Astrocyte (in vitro differentiated cells and primary cell): ENCODE measurements around the gene SUN5. TPM values are rescaled to one million over a fixed set of nuclear protein-coding genes. Genes with fewer than 3 reads are reported as not detected.
"Not testable (repeated sequence)": the region's sequence is repeated elsewhere in the genome, so short reads cannot be mapped to it uniquely, and the experiment has no call there.

ENCODE experiments used
- DNase-seq: peaks from one replicate; pipeline ENCODE4 v3.0.0-alpha.2; 2010; ENCODE audit warnings: low read depth
- FAIRE-seq: peaks from 2 replicates; lab custom pipeline; 2011; peaks lifted over from hg19 to GRCh38; lab: Jason Lieb, UNC
- H2AFZ ChIP-seq: 2 replicates; pipeline ENCODE4 v1.6.0; 2012; ENCODE audit warnings: low read depth, low read length, inconsistent platforms
- H3K27ac ChIP-seq: 2 replicates; pipeline ENCODE4 v1.5.1; 2011; ENCODE audit warnings: low read depth, low read length, inconsistent platforms
- H3K27me3 ChIP-seq: 2 replicates; pipeline ENCODE4 v1.6.0; 2011; ENCODE audit warnings: low read length, inconsistent platforms; ENCODE audit not compliant: insufficient read depth
- H3K36me3 ChIP-seq: 2 replicates; pipeline ENCODE4 v1.5.1; 2011; ENCODE audit warnings: low read length, inconsistent platforms; ENCODE audit not compliant: insufficient read depth
- H3K4me1 ChIP-seq: 2 replicates; pipeline ENCODE4 v1.5.1; 2011; ENCODE audit warnings: low read length, inconsistent platforms; ENCODE audit not compliant: insufficient read depth
- H3K4me2 ChIP-seq: 2 replicates; pipeline ENCODE4 v1.6.0; 2012; ENCODE audit warnings: low read length, inconsistent platforms
- H3K4me3 ChIP-seq: 2 replicates; pipeline ENCODE4 v1.5.1; 2011; ENCODE audit warnings: low read depth, mild to moderate bottlenecking, low read length, inconsistent platforms; ENCODE audit not compliant: insufficient read depth
- H3K79me2 ChIP-seq: 2 replicates; pipeline ENCODE4 v1.6.0; 2012; ENCODE audit warnings: mild to moderate bottlenecking, low read length, inconsistent platforms; ENCODE audit not compliant: insufficient read depth
- H3K9ac ChIP-seq: 2 replicates; pipeline ENCODE4 v1.6.0; 2012; ENCODE audit warnings: mild to moderate bottlenecking, low read length, inconsistent platforms
- H3K9me3 ChIP-seq: 2 replicates; pipeline ENCODE4 v1.5.1; 2012; ENCODE audit warnings: low read depth, mild to moderate bottlenecking, low read length, inconsistent platforms; ENCODE audit not compliant: insufficient read depth
- H4K20me1 ChIP-seq: 2 replicates; pipeline ENCODE4 v1.6.0; 2012; ENCODE audit warnings: low read length, inconsistent platforms; ENCODE audit not compliant: insufficient read depth
- H3K27ac Mint-ChIP-seq: one replicate; pipeline ENCODE4 v1.8.0; 2021; ENCODE audit warnings: mild to moderate bottlenecking, mixed read lengths; ENCODE audit not compliant: unreplicated experiment
- H3K27me3 Mint-ChIP-seq: one replicate; pipeline ENCODE4 v1.8.0; 2021; ENCODE audit warnings: low read depth, mixed read lengths; ENCODE audit not compliant: unreplicated experiment
- H3K36me3 Mint-ChIP-seq: one replicate; pipeline ENCODE4 v1.8.0; 2021; ENCODE audit warnings: low read depth, mixed read lengths; ENCODE audit not compliant: unreplicated experiment
- H3K4me1 Mint-ChIP-seq: one replicate; pipeline ENCODE4 v1.8.0; 2021; ENCODE audit warnings: low read depth, mixed read lengths; ENCODE audit not compliant: unreplicated experiment
- H3K4me3 Mint-ChIP-seq: one replicate; pipeline ENCODE4 v1.8.0; 2021; ENCODE audit warnings: mild to moderate bottlenecking, moderate library complexity, mixed read lengths; ENCODE audit not compliant: unreplicated experiment
- H3K9me3 Mint-ChIP-seq: one replicate; pipeline ENCODE4 v1.8.0; 2021; ENCODE audit warnings: mild to moderate bottlenecking, mixed read lengths; ENCODE audit not compliant: unreplicated experiment
- EZH2 ChIP-seq: IDR thresholded peaks from 2 replicates; pipeline ENCODE4 v1.6.1; 2012; ENCODE audit warnings: mild to moderate bottlenecking, low read length, inconsistent platforms; ENCODE audit not compliant: insufficient read depth
- total RNA-seq: library from RNA; stranded (reverse); gene quantifications from 2 replicates; pipeline ENCODE4 v1.2.1, GENCODE V29; 2021
- TF ChIP-seq, protein P1 (sequence below): IDR thresholded peaks from 2 replicates; pipeline ENCODE4 v1.5.1; 2011; ENCODE audit warnings: low read depth, mild to moderate bottlenecking, inconsistent platforms, low read length, moderate library complexity; ENCODE audit not compliant: insufficient read depth

Gene SUN5
- total RNA-seq, 1 donor from 2014 or later, result not detected

DNA sequence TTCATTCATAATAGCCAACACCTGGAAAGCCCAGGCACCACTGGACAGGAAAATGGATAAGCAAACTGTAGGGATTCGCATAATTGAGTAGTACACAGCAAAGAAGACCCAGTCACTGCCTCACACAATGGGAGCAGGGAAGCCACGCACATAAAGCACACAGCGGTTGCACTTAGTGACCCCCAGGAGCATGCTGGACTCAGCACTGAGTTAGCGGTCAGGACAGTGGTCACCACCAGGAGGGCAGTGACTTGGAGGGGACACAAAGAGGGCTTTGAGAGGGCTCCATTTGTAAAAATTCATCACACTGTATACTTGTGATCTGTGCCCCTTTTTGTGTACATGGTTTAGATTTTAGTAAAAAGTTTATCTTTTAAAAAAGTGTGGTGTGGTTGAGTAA is 47.1 kb upstream of the SUN5 start:
- Histone ChIP-seq H3K4me3 (no peak overlapping the region), H4K20me1 (no peaks in the 10 kb centered on the region), H3K4me2 (no peak overlapping the region), H3K4me1 (no peaks in the 10 kb centered on the region), H2AFZ (no peak overlapping the region), H3K36me3 (no peaks in the 10 kb centered on the region), H3K9me3 (no peaks in the 10 kb centered on the region), H3K9ac (no peak overlapping the region), H3K27ac (no peak overlapping the region), H3K79me2 (no peaks in the 10 kb centered on the region), H3K27me3 (no peaks in the 10 kb centered on the region)
- no peak for TF ChIP-seq EZH2
- TF ChIP-seq, protein P1, sequence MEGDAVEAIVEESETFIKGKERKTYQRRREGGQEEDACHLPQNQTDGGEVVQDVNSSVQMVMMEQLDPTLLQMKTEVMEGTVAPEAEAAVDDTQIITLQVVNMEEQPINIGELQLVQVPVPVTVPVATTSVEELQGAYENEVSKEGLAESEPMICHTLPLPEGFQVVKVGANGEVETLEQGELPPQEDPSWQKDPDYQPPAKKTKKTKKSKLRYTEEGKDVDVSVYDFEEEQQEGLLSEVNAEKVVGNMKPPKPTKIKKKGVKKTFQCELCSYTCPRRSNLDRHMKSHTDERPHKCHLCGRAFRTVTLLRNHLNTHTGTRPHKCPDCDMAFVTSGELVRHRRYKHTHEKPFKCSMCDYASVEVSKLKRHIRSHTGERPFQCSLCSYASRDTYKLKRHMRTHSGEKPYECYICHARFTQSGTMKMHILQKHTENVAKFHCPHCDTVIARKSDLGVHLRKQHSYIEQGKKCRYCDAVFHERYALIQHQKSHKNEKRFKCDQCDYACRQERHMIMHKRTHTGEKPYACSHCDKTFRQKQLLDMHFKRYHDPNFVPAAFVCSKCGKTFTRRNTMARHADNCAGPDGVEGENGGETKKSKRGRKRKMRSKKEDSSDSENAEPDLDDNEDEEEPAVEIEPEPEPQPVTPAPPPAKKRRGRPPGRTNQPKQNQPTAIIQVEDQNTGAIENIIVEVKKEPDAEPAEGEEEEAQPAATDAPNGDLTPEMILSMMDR, result no peak
- FAIRE-seq (no peak), DNase-seq (no peak)
- Mint-ChIP-seq H3K9me3 (peaks cover under 1% of the 10 kb centered on the region), H3K4me3 (no peak overlapping the region), H3K4me1 (no peaks in the 10 kb centered on the region), H3K36me3 (no peaks in the 10 kb centered on the region), H3K27me3 (peaks cover 25% of the 10 kb centered on the region), H3K27ac (no peak overlapping the region)

DNA sequence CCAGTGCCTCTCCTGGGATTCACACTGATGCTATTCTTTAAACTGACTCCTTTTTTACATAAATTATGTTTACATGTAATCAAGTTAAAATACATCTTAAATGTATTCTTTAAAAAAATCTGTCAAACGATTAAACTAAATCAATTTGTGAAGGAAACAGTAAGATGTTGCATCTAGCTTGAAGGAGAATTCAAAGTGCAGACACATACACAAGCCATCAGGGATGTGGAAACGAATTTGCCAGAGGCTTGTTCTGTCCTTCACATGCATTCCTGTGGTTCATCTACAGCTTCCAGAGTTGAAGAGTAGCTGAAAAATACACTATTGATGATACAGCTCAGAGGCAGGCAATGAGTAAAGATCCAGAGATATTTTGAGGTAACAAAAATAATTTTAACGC is 42.2 kb upstream of the SUN5 start:
- no peak for TF ChIP-seq EZH2
- TF ChIP-seq, protein P1, result no peak
- H3K4me2 ChIP-seq, result no peak overlapping the region
- H3K27ac Mint-ChIP-seq, result no peak overlapping the region
- H3K36me3 ChIP-seq, result no peaks in the 10 kb centered on the region
- no peak overlapping the region for H3K4me3 Mint-ChIP-seq
- no peaks in the 10 kb centered on the region for H3K4me1 Mint-ChIP-seq
- DNase-seq, result no peak
- no peak overlapping the region for H2AFZ ChIP-seq
- H3K27me3 ChIP-seq, result no peaks in the 10 kb centered on the region
- H4K20me1 ChIP-seq, result no peaks in the 10 kb centered on the region
- H3K4me1 ChIP-seq, result no peaks in the 10 kb centered on the region
- peaks cover 20% of the 10 kb centered on the region for H3K9me3 Mint-ChIP-seq
- no peak overlapping the region for H3K9ac ChIP-seq
- no peaks in the 10 kb centered on the region for H3K36me3 Mint-ChIP-seq
- no peak overlapping the region for H3K27ac ChIP-seq
- no peak for FAIRE-seq
- H3K79me2 ChIP-seq, result no peaks in the 10 kb centered on the region
- peaks cover 11% of the 10 kb centered on the region for H3K27me3 Mint-ChIP-seq
- no peaks in the 10 kb centered on the region for H3K9me3 ChIP-seq
- no peak overlapping the region for H3K4me3 ChIP-seq

DNA sequence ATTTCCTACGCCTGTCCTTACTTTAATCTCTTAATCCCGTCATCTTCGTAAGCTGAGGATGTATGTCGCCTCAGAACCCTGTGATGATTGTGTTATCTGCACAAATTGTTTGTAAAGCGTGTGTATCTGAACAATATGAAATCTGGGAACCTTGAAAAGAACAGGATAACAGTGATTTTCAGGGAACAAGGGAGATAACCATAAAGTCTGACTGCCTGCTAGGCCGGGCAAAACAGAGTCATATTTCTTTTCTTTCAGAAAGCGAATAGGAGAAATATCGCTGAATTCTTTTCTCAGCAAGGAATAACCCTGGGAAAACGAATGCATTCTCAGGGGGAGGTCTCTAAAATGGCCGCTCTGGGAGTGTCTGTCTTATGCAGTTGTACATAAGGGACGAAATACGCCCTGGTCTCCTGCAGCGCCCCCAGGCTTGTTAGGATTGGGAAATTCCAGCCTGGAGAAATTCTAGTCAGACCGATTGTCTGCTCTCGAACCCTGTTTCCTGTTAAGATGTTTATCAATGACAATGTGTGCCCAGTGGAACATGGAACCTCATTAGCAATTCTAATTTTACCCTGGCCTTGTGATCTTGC is 41.0 kb upstream of the SUN5 start:
- H3K4me3 Mint-ChIP-seq, H3K36me3 ChIP-seq, H3K27me3 ChIP-seq, H3K27ac ChIP-seq, H4K20me1 ChIP-seq, H2AFZ ChIP-seq, FAIRE-seq, H3K79me2 ChIP-seq, DNase-seq, H3K9me3 ChIP-seq, H3K4me2 ChIP-seq, H3K27ac Mint-ChIP-seq, H3K4me1 Mint-ChIP-seq, H3K36me3 Mint-ChIP-seq, H3K4me1 ChIP-seq, H3K9ac ChIP-seq, H3K4me3 ChIP-seq: not testable (repeated sequence)
- peaks cover 20% of the 10 kb centered on the region for H3K9me3 Mint-ChIP-seq
- peaks cover 18% of the 10 kb centered on the region for H3K27me3 Mint-ChIP-seq
